GM23338 (cell line): ENCODE measurements around the gene H1-8.

Experiments
- CREB1 ChIP-seq: fragments of 250-450 bp; sonication (Bioruptor Pico); IDR thresholded peaks from 2 replicates; pipeline ENCODE4 v1.5.0; 2020; ENCODE audit warnings: low read depth, mild to moderate bottlenecking, moderate library complexity
- EZH2 ChIP-seq: fragments of 200-600 bp; sonication (generic); IDR thresholded peaks from one replicate; pipeline ENCODE4 v1.8.0; 2017; ENCODE audit warnings: antibody characterized with exemption, mild to moderate bottlenecking, low read depth; ENCODE audit not compliant: unreplicated experiment
- EZH2phosphoT487 ChIP-seq: fragments of 200-600 bp; sonication (generic); IDR thresholded peaks from one replicate; pipeline ENCODE4 v1.8.1; 2018; ENCODE audit warnings: antibody characterized with exemption; ENCODE audit not compliant: unreplicated experiment
- JUNB ChIP-seq: IDR thresholded peaks from one replicate; pipeline ENCODE4 v1.6.1; 2016; ENCODE audit warnings: antibody characterized with exemption; ENCODE audit not compliant: unreplicated experiment
- NANOG ChIP-seq: IDR thresholded peaks from 2 replicates; pipeline ENCODE4 v1.6.1; 2016; ENCODE audit warnings: antibody characterized with exemption, borderline replicate concordance
- POLR2AphosphoS5 ChIP-seq: IDR thresholded peaks from 2 replicates; pipeline ENCODE4 v1.6.1; 2016; ENCODE audit warnings: antibody characterized with exemption, low read depth
- ZNF114 ChIP-seq: fragments of 250-450 bp; sonication (Bioruptor Pico); IDR thresholded peaks from 2 replicates; pipeline ENCODE4 v1.5.0; 2020; ENCODE audit warnings: mild to moderate bottlenecking, moderate library complexity
- TF ChIP-seq, protein P1 (sequence below), 2 experiments: fragments of 200-600 bp in 1 of 2; sonication (generic) in 1 of 2; conservative IDR thresholded peaks; 2 replicates each; pipeline versions ENCODE4 v1.5.1 to v1.6.1; 2016 to 2017; ENCODE audit warnings: antibody characterized with exemption in 2 of 2, low read depth in 2 of 2, mild to moderate bottlenecking in 2 of 2, moderate library complexity in 1 of 2
- TF ChIP-seq, protein P2 (sequence below): IDR thresholded peaks from one replicate; pipeline ENCODE4 v1.6.1; 2018; ENCODE audit warnings: antibody characterized with exemption; ENCODE audit not compliant: unreplicated experiment
- TF ChIP-seq, protein P3 (sequence below): IDR thresholded peaks from 2 replicates; pipeline ENCODE4 v1.6.1; 2016; ENCODE audit warnings: antibody characterized with exemption
- TF ChIP-seq, protein P4 (sequence below): fragments of 250-450 bp; sonication (Bioruptor Pico); IDR thresholded peaks from 2 replicates; pipeline ENCODE4 v1.5.0; 2020; ENCODE audit warnings: mild to moderate bottlenecking, moderate library complexity

DNA sequence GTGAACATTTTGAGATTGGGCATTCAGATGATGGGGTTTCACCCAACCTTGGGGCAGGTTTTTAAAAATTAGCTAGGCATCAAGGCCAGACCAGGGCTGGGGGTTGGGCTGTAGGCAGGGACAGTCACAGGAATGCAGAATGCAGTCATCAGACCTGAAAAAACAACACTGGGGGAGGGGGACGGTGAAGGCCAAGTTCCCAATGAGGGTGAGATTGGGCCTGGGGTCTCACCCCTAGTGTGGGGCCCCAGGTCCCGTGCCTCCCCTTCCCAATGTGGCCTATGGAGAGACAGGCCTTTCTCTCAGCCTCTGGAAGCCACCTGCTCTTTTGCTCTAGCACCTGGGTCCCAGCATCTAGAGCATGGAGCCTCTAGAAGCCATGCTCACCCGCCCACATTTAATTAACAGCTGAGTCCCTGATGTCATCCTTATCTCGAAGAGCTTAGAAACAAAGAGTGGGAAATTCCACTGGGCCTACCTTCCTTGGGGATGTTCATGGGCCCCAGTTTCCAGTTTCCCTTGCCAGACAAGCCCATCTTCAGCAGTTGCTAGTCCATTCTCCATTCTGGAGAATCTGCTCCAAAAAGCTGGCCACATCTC is 8.4 kb upstream of the H1-8 start:
- TF ChIP-seq, protein P1, sequence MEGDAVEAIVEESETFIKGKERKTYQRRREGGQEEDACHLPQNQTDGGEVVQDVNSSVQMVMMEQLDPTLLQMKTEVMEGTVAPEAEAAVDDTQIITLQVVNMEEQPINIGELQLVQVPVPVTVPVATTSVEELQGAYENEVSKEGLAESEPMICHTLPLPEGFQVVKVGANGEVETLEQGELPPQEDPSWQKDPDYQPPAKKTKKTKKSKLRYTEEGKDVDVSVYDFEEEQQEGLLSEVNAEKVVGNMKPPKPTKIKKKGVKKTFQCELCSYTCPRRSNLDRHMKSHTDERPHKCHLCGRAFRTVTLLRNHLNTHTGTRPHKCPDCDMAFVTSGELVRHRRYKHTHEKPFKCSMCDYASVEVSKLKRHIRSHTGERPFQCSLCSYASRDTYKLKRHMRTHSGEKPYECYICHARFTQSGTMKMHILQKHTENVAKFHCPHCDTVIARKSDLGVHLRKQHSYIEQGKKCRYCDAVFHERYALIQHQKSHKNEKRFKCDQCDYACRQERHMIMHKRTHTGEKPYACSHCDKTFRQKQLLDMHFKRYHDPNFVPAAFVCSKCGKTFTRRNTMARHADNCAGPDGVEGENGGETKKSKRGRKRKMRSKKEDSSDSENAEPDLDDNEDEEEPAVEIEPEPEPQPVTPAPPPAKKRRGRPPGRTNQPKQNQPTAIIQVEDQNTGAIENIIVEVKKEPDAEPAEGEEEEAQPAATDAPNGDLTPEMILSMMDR (conservative IDR thresholded peaks at IDR 0.05; ENCODE audit: low read depth in 2 of 2): no peak
- TF ChIP-seq CREB1 (CRISPR knock-in tag) (no peak), JUNB (no peak), NANOG (no peak), EZH2phosphoT487 (no peak), POLR2AphosphoS5 (no peak), EZH2 (no peak), ZNF114 (CRISPR knock-in tag) (no peak)
- TF ChIP-seq, protein P2, sequence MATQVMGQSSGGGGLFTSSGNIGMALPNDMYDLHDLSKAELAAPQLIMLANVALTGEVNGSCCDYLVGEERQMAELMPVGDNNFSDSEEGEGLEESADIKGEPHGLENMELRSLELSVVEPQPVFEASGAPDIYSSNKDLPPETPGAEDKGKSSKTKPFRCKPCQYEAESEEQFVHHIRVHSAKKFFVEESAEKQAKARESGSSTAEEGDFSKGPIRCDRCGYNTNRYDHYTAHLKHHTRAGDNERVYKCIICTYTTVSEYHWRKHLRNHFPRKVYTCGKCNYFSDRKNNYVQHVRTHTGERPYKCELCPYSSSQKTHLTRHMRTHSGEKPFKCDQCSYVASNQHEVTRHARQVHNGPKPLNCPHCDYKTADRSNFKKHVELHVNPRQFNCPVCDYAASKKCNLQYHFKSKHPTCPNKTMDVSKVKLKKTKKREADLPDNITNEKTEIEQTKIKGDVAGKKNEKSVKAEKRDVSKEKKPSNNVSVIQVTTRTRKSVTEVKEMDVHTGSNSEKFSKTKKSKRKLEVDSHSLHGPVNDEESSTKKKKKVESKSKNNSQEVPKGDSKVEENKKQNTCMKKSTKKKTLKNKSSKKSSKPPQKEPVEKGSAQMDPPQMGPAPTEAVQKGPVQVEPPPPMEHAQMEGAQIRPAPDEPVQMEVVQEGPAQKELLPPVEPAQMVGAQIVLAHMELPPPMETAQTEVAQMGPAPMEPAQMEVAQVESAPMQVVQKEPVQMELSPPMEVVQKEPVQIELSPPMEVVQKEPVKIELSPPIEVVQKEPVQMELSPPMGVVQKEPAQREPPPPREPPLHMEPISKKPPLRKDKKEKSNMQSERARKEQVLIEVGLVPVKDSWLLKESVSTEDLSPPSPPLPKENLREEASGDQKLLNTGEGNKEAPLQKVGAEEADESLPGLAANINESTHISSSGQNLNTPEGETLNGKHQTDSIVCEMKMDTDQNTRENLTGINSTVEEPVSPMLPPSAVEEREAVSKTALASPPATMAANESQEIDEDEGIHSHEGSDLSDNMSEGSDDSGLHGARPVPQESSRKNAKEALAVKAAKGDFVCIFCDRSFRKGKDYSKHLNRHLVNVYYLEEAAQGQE: no peak
- TF ChIP-seq, protein P3, sequence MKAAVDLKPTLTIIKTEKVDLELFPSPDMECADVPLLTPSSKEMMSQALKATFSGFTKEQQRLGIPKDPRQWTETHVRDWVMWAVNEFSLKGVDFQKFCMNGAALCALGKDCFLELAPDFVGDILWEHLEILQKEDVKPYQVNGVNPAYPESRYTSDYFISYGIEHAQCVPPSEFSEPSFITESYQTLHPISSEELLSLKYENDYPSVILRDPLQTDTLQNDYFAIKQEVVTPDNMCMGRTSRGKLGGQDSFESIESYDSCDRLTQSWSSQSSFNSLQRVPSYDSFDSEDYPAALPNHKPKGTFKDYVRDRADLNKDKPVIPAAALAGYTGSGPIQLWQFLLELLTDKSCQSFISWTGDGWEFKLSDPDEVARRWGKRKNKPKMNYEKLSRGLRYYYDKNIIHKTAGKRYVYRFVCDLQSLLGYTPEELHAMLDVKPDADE: no peak
- TF ChIP-seq, protein P4, sequence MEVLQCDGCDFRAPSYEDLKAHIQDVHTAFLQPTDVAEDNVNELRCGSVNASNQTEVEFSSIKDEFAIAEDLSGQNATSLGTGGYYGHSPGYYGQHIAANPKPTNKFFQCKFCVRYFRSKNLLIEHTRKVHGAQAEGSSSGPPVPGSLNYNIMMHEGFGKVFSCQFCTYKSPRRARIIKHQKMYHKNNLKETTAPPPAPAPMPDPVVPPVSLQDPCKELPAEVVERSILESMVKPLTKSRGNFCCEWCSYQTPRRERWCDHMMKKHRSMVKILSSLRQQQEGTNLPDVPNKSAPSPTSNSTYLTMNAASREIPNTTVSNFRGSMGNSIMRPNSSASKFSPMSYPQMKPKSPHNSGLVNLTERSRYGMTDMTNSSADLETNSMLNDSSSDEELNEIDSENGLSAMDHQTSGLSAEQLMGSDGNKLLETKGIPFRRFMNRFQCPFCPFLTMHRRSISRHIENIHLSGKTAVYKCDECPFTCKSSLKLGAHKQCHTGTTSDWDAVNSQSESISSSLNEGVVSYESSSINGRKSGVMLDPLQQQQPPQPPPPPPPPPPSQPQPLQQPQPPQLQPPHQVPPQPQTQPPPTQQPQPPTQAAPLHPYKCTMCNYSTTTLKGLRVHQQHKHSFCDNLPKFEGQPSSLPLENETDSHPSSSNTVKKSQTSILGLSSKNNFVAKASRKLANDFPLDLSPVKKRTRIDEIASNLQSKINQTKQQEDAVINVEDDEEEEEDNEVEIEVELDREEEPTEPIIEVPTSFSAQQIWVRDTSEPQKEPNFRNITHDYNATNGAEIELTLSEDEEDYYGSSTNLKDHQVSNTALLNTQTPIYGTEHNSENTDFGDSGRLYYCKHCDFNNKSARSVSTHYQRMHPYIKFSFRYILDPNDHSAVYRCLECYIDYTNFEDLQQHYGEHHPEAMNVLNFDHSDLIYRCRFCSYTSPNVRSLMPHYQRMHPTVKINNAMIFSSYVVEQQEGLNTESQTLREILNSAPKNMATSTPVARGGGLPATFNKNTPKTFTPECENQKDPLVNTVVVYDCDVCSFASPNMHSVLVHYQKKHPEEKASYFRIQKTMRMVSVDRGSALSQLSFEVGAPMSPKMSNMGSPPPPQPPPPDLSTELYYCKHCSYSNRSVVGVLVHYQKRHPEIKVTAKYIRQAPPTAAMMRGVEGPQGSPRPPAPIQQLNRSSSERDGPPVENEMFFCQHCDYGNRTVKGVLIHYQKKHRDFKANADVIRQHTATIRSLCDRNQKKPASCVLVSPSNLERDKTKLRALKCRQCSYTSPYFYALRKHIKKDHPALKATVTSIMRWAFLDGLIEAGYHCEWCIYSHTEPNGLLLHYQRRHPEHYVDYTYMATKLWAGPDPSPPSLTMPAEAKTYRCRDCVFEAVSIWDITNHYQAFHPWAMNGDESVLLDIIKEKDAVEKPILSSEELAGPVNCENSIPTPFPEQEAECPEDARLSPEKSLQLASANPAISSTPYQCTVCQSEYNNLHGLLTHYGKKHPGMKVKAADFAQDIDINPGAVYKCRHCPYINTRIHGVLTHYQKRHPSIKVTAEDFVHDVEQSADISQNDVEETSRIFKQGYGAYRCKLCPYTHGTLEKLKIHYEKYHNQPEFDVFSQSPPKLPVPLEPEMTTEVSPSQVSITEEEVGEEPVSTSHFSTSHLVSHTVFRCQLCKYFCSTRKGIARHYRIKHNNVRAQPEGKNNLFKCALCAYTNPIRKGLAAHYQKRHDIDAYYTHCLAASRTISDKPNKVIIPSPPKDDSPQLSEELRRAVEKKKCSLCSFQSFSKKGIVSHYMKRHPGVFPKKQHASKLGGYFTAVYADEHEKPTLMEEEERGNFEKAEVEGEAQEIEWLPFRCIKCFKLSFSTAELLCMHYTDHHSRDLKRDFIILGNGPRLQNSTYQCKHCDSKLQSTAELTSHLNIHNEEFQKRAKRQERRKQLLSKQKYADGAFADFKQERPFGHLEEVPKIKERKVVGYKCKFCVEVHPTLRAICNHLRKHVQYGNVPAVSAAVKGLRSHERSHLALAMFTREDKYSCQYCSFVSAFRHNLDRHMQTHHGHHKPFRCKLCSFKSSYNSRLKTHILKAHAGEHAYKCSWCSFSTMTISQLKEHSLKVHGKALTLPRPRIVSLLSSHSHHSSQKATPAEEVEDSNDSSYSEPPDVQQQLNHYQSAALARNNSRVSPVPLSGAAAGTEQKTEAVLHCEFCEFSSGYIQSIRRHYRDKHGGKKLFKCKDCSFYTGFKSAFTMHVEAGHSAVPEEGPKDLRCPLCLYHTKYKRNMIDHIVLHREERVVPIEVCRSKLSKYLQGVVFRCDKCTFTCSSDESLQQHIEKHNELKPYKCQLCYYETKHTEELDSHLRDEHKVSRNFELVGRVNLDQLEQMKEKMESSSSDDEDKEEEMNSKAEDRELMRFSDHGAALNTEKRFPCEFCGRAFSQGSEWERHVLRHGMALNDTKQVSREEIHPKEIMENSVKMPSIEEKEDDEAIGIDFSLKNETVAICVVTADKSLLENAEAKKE (CRISPR knock-in tag): no peak
